HepG2 (cell line): ENCODE results near the gene CTNNA3. TPM values are rescaled to one million over a fixed set of nuclear protein-coding genes. Genes with fewer than 3 reads are reported as not detected.

Source experiments
- ATAC-seq: fragments of 200-7000 bp; cut with Tn5 transposase; 3 replicates; pipeline ENCODE4 v1.9.1; 2020; ENCODE audit warnings: mild to moderate bottlenecking, moderate library complexity
- BruUV-seq: library from RNA; stranded (reverse); fragments of 400-500 nt; replicated peaks from 2 replicates; lab custom pipeline; 2021; lab: Mats Ljungman, UMichigan
- CTCF ChIA-PET: fragments of 300-600 bp; formaldehyde crosslinking; extraction: SDS; loops from one replicate; lab custom pipeline; 2021; ENCODE audit warnings: low total read pairs, inconsistent platforms, low intra/inter-chr PET ratio; lab: Yijun Ruan, JAX
- POLR2A ChIA-PET: fragments of 350-600 bp; sonication (Branson Sonifier 250); formaldehyde crosslinking; loops from one replicate; lab custom pipeline; 2020; ENCODE audit warnings: antibody characterized with exemption, inconsistent platforms; lab: Yijun Ruan, JAX
- DNase-seq: peaks from one replicate; pipeline ENCODE4 v3.0.0-alpha.2; 2015; ENCODE audit warnings: low spot score
- FAIRE-seq: peaks from 3 replicates; lab custom pipeline; 2011; peaks lifted over from hg19 to GRCh38; lab: Jason Lieb, UNC
- H2AFZ ChIP-seq: one replicate; pipeline ENCODE4 v1.6.1; 2011; ENCODE audit warnings: low read length, inconsistent platforms
- H3K27ac ChIP-seq: fragments of 300-600 bp; 3 replicates; pipeline ENCODE4 v1.8.0; 2011; ENCODE audit warnings: mixed run types, mild to moderate bottlenecking, mixed read lengths, low read length, inconsistent platforms; ENCODE audit not compliant: insufficient read depth; ENCODE audit errors: extremely low read length
- H3K27me3 ChIP-seq, 2 experiments: fragments of 200-600 bp in 1 of 2; 2 replicates in 1 of 2; 3 replicates in 1 of 2; pipeline versions ENCODE4 v1.6.0 to v1.8.0; 2011; ENCODE audit warnings: low read length in 2 of 2, mild to moderate bottlenecking in 2 of 2, moderate library complexity in 2 of 2, inconsistent platforms in 1 of 2; ENCODE audit not compliant: insufficient read depth in 2 of 2, control insufficient read depth in 1 of 2
- H3K36me3 ChIP-seq, 2 experiments: fragments of 200-600 bp in 1 of 2; replicated peaks in 1 of 2; 2 replicates in 1 of 2; 3 replicates in 1 of 2; pipeline versions ENCODE4 v1.5.1 to v1.8.0; 2011; ENCODE audit warnings: low read length in 2 of 2, inconsistent platforms in 1 of 2; ENCODE audit not compliant: insufficient read depth in 2 of 2, control insufficient read depth in 1 of 2
- H3K4me1 ChIP-seq: 2 replicates; pipeline ENCODE4 v1.5.1; 2012; ENCODE audit warnings: low read length, inconsistent platforms; ENCODE audit not compliant: insufficient read depth
- H3K4me2 ChIP-seq: 2 replicates; pipeline ENCODE4 v1.6.0; 2011; ENCODE audit warnings: low read depth, low read length, inconsistent platforms
- H3K4me3 ChIP-seq, 3 experiments: fragments of 200-600 bp in 1 of 3; sonication (generic), shearing (Covaris generic) in 1 of 3; replicated peaks in 1 of 3; 2 replicates each; pipeline ENCODE4 v1.5.1; 2011 to 2016; ENCODE audit warnings: low read length in 3 of 3, inconsistent platforms in 2 of 3, low read depth in 2 of 3, mild to moderate bottlenecking in 2 of 3, control low read depth in 1 of 3, mixed read lengths in 1 of 3; ENCODE audit not compliant: insufficient read depth in 1 of 3
- H3K79me2 ChIP-seq: one replicate; pipeline ENCODE4 v1.6.1; 2011; ENCODE audit warnings: low read length, inconsistent platforms; ENCODE audit not compliant: insufficient read depth
- H3K9ac ChIP-seq: 2 replicates; pipeline ENCODE4 v1.6.0; 2011; ENCODE audit warnings: mild to moderate bottlenecking, low read depth, low read length, inconsistent platforms; ENCODE audit not compliant: insufficient read depth
- H3K9me3 ChIP-seq: 2 replicates; pipeline ENCODE4 v1.5.1; 2012; ENCODE audit warnings: mild to moderate bottlenecking, low read length
- H4K20me1 ChIP-seq: 2 replicates; pipeline ENCODE4 v1.6.0; 2011; ENCODE audit warnings: inconsistent platforms, mild to moderate bottlenecking, low read length, moderate library complexity; ENCODE audit not compliant: insufficient read depth
- HNRNPH1 ChIP-seq: fragments of 200-400 bp; formaldehyde crosslinking; optimal IDR thresholded peaks from 2 replicates; pipeline ENCODE3; 2017; ENCODE audit warnings: mild to moderate bottlenecking, low read depth, low read length
- HNRNPK ChIP-seq: fragments of 200-400 bp; formaldehyde crosslinking; IDR thresholded peaks from 2 replicates; pipeline ENCODE4 v1.6.1; 2018; ENCODE audit warnings: low read length, low read depth, moderate library complexity, mild to moderate bottlenecking; ENCODE audit not compliant: poor library complexity, severe bottlenecking
- MAFF ChIP-seq: IDR thresholded peaks from 2 replicates; pipeline ENCODE4 v1.6.1; 2011; ENCODE audit warnings: low read depth, low read length, improper control_type of control experiment
- MAFK ChIP-seq, 2 experiments: IDR thresholded peaks in 1 of 2; conservative IDR thresholded peaks in 1 of 2; 2 replicates each; pipeline ENCODE4 v1.6.1; 2011; ENCODE audit warnings: improper control_type of control experiment in 2 of 2, low read length in 2 of 2
- MLX ChIP-seq: IDR thresholded peaks from 2 replicates; pipeline ENCODE4 v1.6.1; 2016
- RFXAP ChIP-seq: sonication (generic); formaldehyde crosslinking; IDR thresholded peaks from 2 replicates; pipeline ENCODE4 v1.4.0; 2020; ENCODE audit warnings: missing genetic modification reagents, borderline replicate concordance
- SCMH1 ChIP-seq: sonication (generic); formaldehyde crosslinking; IDR thresholded peaks from 2 replicates; pipeline ENCODE4 v1.9.0; 2021; ENCODE audit warnings: missing genetic modification reagents, mild to moderate bottlenecking, borderline replicate concordance
- SETDB1 ChIP-seq: sonication (generic); formaldehyde crosslinking; IDR thresholded peaks from 2 replicates; pipeline ENCODE4 v1.5.1; 2020; ENCODE audit warnings: missing genetic modification reagents, mild to moderate bottlenecking, borderline replicate concordance
- ZFYVE20 ChIP-seq: sonication (generic); formaldehyde crosslinking; IDR thresholded peaks from 2 replicates; pipeline ENCODE4 v1.8.0; 2023; ENCODE audit warnings: low read depth, mild to moderate bottlenecking, moderate library complexity, missing genetic modification reagents, borderline replicate concordance
- ZNF577 ChIP-seq: sonication (generic); formaldehyde crosslinking; IDR thresholded peaks from 2 replicates; pipeline ENCODE4 v1.4.0; 2020; ENCODE audit warnings: mild to moderate bottlenecking, low read depth, missing genetic modification reagents, borderline replicate concordance
- ZNF800 ChIP-seq: sonication (generic); formaldehyde crosslinking; IDR thresholded peaks from 2 replicates; pipeline ENCODE4 v1.4.0; 2020; ENCODE audit warnings: missing genetic modification reagents
- WGBS: methylation state at CpG from one replicate; pipeline ENCODE4 v1.1.6; 2017; ENCODE audit warnings: low lambda C conversion rate; 5-methylcytosine and 5-hydroxymethylcytosine counted together
- in situ Hi-C: cut with HindIII; loops from 2 replicates; pipeline ENCODE4 v1.10.0; 2017; ENCODE audit warnings: low pct_unique_long_range_greater_than_20kb; ENCODE audit not compliant: extremely low pct_ligation_motif_present
- intact Hi-C: fragments of 100-400 bp; cut with micrococcal nuclease; formaldehyde crosslinking; loops from one replicate; pipeline ENCODE4 v1.10.0; 2022; ENCODE audit not compliant: unreplicated experiment
- polyA plus RNA-seq, 8 experiments: library from polyadenylated mRNA; depleted of rRNA in 3 of 8; stranded (reverse) in 7 of 8; unstranded in 1 of 8; fragments of >200 nt; fragmentation: Illumina TruSeq in 4 of 8; extraction: Trizol in 4 of 8; gene quantifications; 2 replicates each; pipeline versions ENCODE4 v1.2.1 to v1.2.3, GENCODE V29; 2011 to 2016; ENCODE audit warnings: low read depth in 4 of 8, missing spikeins in 1 of 8, mixed read lengths in 1 of 8; ENCODE audit not compliant: insufficient read depth in 1 of 8
- total RNA-seq, 5 experiments: library from RNA; depleted of rRNA; stranded (reverse); fragments of >200 nt; fragmentation: Illumina TruSeq; extraction: Trizol; gene quantifications; 2 replicates each; pipeline ENCODE4 v1.2.3, GENCODE V29; 2016; ENCODE audit warnings: low read depth in 1 of 5

CTNNA3 gene
- total and polyA plus RNA-seq, 2 of the 13 experiments (the other 11 are each of a cell fraction or from before 2014, with no cell fraction given): not detected

- ChIA-PET CTCF (no interaction called here), POLR2A (no interaction called here)
- Histone ChIP-seq H3K9me3 (no peaks in the 10 kb centered on the region), H3K4me1 (no peaks in the 10 kb centered on the region), H4K20me1 (no peaks in the 10 kb centered on the region), H2AFZ (no peak overlapping the region), H3K36me3 (no peaks in the 10 kb centered on the region), H3K9ac (no peak overlapping the region), H3K27me3 (no peaks in the 10 kb centered on the region), H3K4me3 (no peak overlapping the region), H3K4me2 (no peak overlapping the region), H3K27ac (no peak overlapping the region), H3K79me2 (no peaks in the 10 kb centered on the region)
- FAIRE-seq (no peak), DNase-seq (no peak), ATAC-seq (no peak)
- intact Hi-C loops (no loop called here), in situ Hi-C loops (no loop called here)
- TF ChIP-seq MAFF (peak; percentile 73), SCMH1 (CRISPR knock-in tag) (no peak), ZNF577 (CRISPR knock-in tag) (no peak), SETDB1 (CRISPR knock-in tag) (no peak), MAFK (conservative IDR thresholded peaks at IDR 0.05 in 1 of 2, IDR thresholded peaks at IDR 0.05 in 1 of 2; ENCODE audit: low read length in 2 of 2) (peak; percentile 44 to 76; a peak in 3 of 4 replicates), HNRNPK (no peak), RFXAP (no peak), ZNF800 (CRISPR knock-in tag) (no peak), HNRNPH1 (no peak), ZFYVE20 (CRISPR knock-in tag) (no peak), MLX (CRISPR knock-in tag) (no peak)
- no TSS peak for BruUV-seq
- WGBS: 34% methylated on average over 8 of the region's 8 CpGs
These were observed 1788.7 kb downstream of the CTNNA3 start for GRCh38 chr10:65907199-65907712.
